Stromal cell of bone marrow (primary cell): ENCODE measurements around the gene ZFAND2A.
"Not testable (repeated sequence)": the region's sequence is repeated elsewhere in the genome, so short reads cannot be mapped to it uniquely, and the experiment has no call there.

Experiments used
- DNase-seq: peaks from one replicate; pipeline ENCODE4 v3.0.0-alpha.2; 2012; ENCODE audit warnings: low read depth

ZFAND2A gene

GRCh38 chr7:1159891-1160669 lies at the start of gene ZFAND2A:
ZFAND2A (minus strand) TSS chr7:1160196; CDS start chr7:1158212, 1,984 bp downstream.
- peak; percentile 95 for DNase-seq

GRCh38 chr7:1209097-1209496 lies 49.1 kb upstream of the ZFAND2A start:
- no peak for DNase-seq

- DNase-seq: not testable (repeated sequence)
These were observed 45.7 kb upstream of the ZFAND2A start for GRCh38 chr7:1205742-1206141.

- DNase-seq: no peak
These were observed 44.6 kb upstream of the ZFAND2A start for GRCh38 chr7:1204460-1205140.

- DNase-seq: not testable (repeated sequence)
These were observed 42.9 kb upstream of the ZFAND2A start for GRCh38 chr7:1202914-1203313.

- DNase-seq: no peak
These were observed 41.9 kb upstream of the ZFAND2A start for GRCh38 chr7:1201916-1202315.

- DNase-seq: no peak
These were observed 40.0 kb upstream of the ZFAND2A start for GRCh38 chr7:1200045-1200444.

GRCh38 chr7:1197997-1198625 lies 38.1 kb upstream of the ZFAND2A start:
- no peak for DNase-seq

- DNase-seq: no peak
These were observed 37.0 kb upstream of the ZFAND2A start for GRCh38 chr7:1196950-1197349.

- DNase-seq: not testable (repeated sequence)
These were observed 36.4 kb upstream of the ZFAND2A start for GRCh38 chr7:1196441-1196840.

- peak; percentile 32 for DNase-seq
These were observed 33.8 kb upstream of the ZFAND2A start for GRCh38 chr7:1193593-1194424.

GRCh38 chr7:1192171-1192676 lies 32.2 kb upstream of the ZFAND2A start:
- DNase-seq: peak; percentile 47

GRCh38 chr7:1189986-1190772 lies 30.2 kb upstream of the ZFAND2A start:
- DNase-seq: no peak

- no peak for DNase-seq
These were observed 28.8 kb upstream of the ZFAND2A start for GRCh38 chr7:1188720-1189294.

- no peak for DNase-seq
These were observed 27.1 kb upstream of the ZFAND2A start for GRCh38 chr7:1187127-1187526.

GRCh38 chr7:1181640-1182039 lies 21.6 kb upstream of the ZFAND2A start:
- DNase-seq: no peak

GRCh38 chr7:1181031-1181430 lies 21.0 kb upstream of the ZFAND2A start:
- no peak for DNase-seq

GRCh38 chr7:1176891-1177373 lies 16.9 kb upstream of the ZFAND2A start:
- DNase-seq: no peak

- DNase-seq: no peak
These were observed 16.2 kb upstream of the ZFAND2A start for GRCh38 chr7:1175967-1176851.

- no peak for DNase-seq
These were observed 15.6 kb upstream of the ZFAND2A start for GRCh38 chr7:1175597-1175966.
